SK-N-SH (cell line): ENCODE data around the gene MYO5C. TPM values are rescaled to one million over a fixed set of nuclear protein-coding genes. Genes with fewer than 3 reads are reported as not detected.

Source experiments
- CTCF ChIA-PET: fragments of 300-600, 350-600 bp; formaldehyde crosslinking; extraction: SDS; loops from one replicate; lab custom pipeline; 2021; lab: Yijun Ruan, JAX
- POLR2A ChIA-PET: fragments of 350-600 bp; sonication (Branson Sonifier 250); formaldehyde crosslinking; extraction: SDS; loops from one replicate; lab custom pipeline; 2020; ENCODE audit warnings: antibody characterized with exemption, inconsistent platforms; lab: Yijun Ruan, JAX
- DNase-seq: peaks from one replicate; pipeline ENCODE4 v3.0.0; 2012
- H2AFZ ChIP-seq: fragments of 200-600 bp; sonication (generic); 2 replicates; pipeline ENCODE4 v1.8.1; 2016; ENCODE audit warnings: antibody characterized with exemption, mild to moderate bottlenecking, low read depth
- H3F3A ChIP-seq: fragments of 200-600 bp; sonication (generic); replicated peaks from 2 replicates; pipeline ENCODE3; 2016; ENCODE audit warnings: antibody characterized with exemption, mild to moderate bottlenecking; ENCODE audit not compliant: insufficient read depth
- H3K27ac ChIP-seq, 2 experiments: fragments of 200-500 bp in 1 of 2; fragments of 200-600 bp in 1 of 2; sonication (Bioruptor generic) in 1 of 2; sonication (generic), shearing (Covaris generic) in 1 of 2; 2 replicates each; pipeline versions ENCODE4 v1.5.1 to v1.6.1; 2014 to 2016; ENCODE audit warnings: low read depth in 2 of 2, inconsistent platforms in 1 of 2, low read length in 1 of 2, mild to moderate bottlenecking in 1 of 2, mixed read lengths in 1 of 2
- H3K27me3 ChIP-seq: fragments of 200-600 bp; sonication (generic), shearing (Covaris generic); 2 replicates; pipeline ENCODE4 v1.6.1; 2016; ENCODE audit warnings: mixed run types; ENCODE audit not compliant: insufficient read depth
- H3K36me3 ChIP-seq, 2 experiments: fragments of 200-500 bp in 1 of 2; fragments of 200-600 bp in 1 of 2; sonication (Bioruptor generic) in 1 of 2; sonication (generic) in 1 of 2; replicated peaks in 1 of 2; 2 replicates each; pipeline versions ENCODE3 to v1.5.1; 2014 to 2016; ENCODE audit warnings: low read length in 1 of 2, mild to moderate bottlenecking in 1 of 2; ENCODE audit not compliant: insufficient read depth in 2 of 2, control insufficient read depth in 1 of 2
- H3K4me1 ChIP-seq, 2 experiments: fragments of 200-500 bp in 1 of 2; fragments of 200-600 bp in 1 of 2; sonication (Bioruptor generic) in 1 of 2; sonication (generic), shearing (Covaris generic) in 1 of 2; 2 replicates each; pipeline versions ENCODE4 v1.5.1 to v1.6.1; 2014 to 2016; ENCODE audit warnings: low read depth in 1 of 2, low read length in 1 of 2, mixed run types in 1 of 2; ENCODE audit not compliant: insufficient read depth in 2 of 2, control insufficient read depth in 1 of 2
- H3K4me2 ChIP-seq: fragments of 200-600 bp; sonication (generic), shearing (Covaris generic); 2 replicates; pipeline ENCODE4 v1.6.1; 2017; ENCODE audit warnings: mixed run types
- H3K4me3 ChIP-seq, 2 experiments: fragments of 200-500 bp in 1 of 2; fragments of 200-600 bp in 1 of 2; sonication (Bioruptor generic) in 1 of 2; sonication (generic), shearing (Covaris generic) in 1 of 2; 2 replicates each; pipeline versions ENCODE4 v1.5.1 to v1.8.1; 2014 to 2016; ENCODE audit warnings: low read depth in 2 of 2, inconsistent platforms in 1 of 2, low read length in 1 of 2, mild to moderate bottlenecking in 1 of 2, mixed read lengths in 1 of 2, moderate library complexity in 1 of 2
- H3K79me2 ChIP-seq: fragments of 200-600 bp; sonication (generic); 2 replicates; pipeline ENCODE4 v1.8.1; 2017; ENCODE audit warnings: mild to moderate bottlenecking; ENCODE audit not compliant: insufficient read depth
- H3K9ac ChIP-seq: fragments of 200-600 bp; sonication (generic); 2 replicates; pipeline ENCODE4 v1.6.1; 2017; ENCODE audit warnings: mixed run types
- H3K9me2 ChIP-seq: fragments of 200-600 bp; sonication (generic); 2 replicates; pipeline ENCODE4 v1.6.1; 2017; ENCODE audit warnings: mixed run types
- H3K9me3 ChIP-seq: fragments of 200-600 bp; sonication (generic); 2 replicates; pipeline ENCODE4 v1.6.1; 2017; ENCODE audit warnings: mixed run types, mild to moderate bottlenecking, moderate library complexity
- H4K20me1 ChIP-seq: fragments of 200-600 bp; sonication (generic); 2 replicates; pipeline ENCODE4 v1.6.1; 2017; ENCODE audit warnings: mild to moderate bottlenecking, mixed run types; ENCODE audit not compliant: insufficient read depth
- CHD2 ChIP-seq: fragments of 150-350 bp; IDR thresholded peaks from 2 replicates; pipeline ENCODE4 v1.6.1; 2018; ENCODE audit warnings: low read length; ENCODE audit not compliant: partially characterized antibody
- ELF1 ChIP-seq: IDR thresholded peaks from 2 replicates; pipeline ENCODE4 v1.4.0; 2012
- EZH2phosphoT487 ChIP-seq: fragments of 200-600 bp; sonication (generic); IDR thresholded peaks from 2 replicates; pipeline ENCODE4 v1.6.1; 2017; ENCODE audit warnings: low read depth, mixed run types, mild to moderate bottlenecking, antibody characterized with exemption, moderate library complexity, borderline replicate concordance
- GATA2 ChIP-seq: sonication (generic); formaldehyde crosslinking; IDR thresholded peaks from 2 replicates; pipeline ENCODE4 v1.5.0; 2020; ENCODE audit warnings: mild to moderate bottlenecking, missing genetic modification reagents
- IRF3 ChIP-seq: fragments of 150-350 bp; IDR thresholded peaks from 2 replicates; pipeline ENCODE4 v1.6.1; 2016; ENCODE audit warnings: mild to moderate bottlenecking, low read depth, low read length
- JUND ChIP-seq: IDR thresholded peaks from 2 replicates; pipeline ENCODE4 v1.4.0; 2012
- MEF2A ChIP-seq: IDR thresholded peaks from 2 replicates; pipeline ENCODE4 v1.4.0; 2012; ENCODE audit warnings: low read depth, borderline replicate concordance
- NFIC ChIP-seq: IDR thresholded peaks from 2 replicates; pipeline ENCODE4 v1.4.0; 2012; ENCODE audit warnings: borderline replicate concordance
- PBX3 ChIP-seq: IDR thresholded peaks from 2 replicates; pipeline ENCODE4; 2012
- RAD21 ChIP-seq: IDR thresholded peaks from 2 replicates; pipeline ENCODE4 v1.6.1; 2012; ENCODE audit warnings: mild to moderate bottlenecking, low read length
- RCOR1 ChIP-seq: fragments of 150-350 bp; IDR thresholded peaks from 2 replicates; pipeline ENCODE4 v1.6.1; 2017; ENCODE audit warnings: antibody characterized with exemption, low read length
- RFX5 ChIP-seq: IDR thresholded peaks from 2 replicates; pipeline ENCODE4 v1.6.1; 2012; ENCODE audit warnings: mild to moderate bottlenecking, improper control_type of control experiment, low read length
- SIN3A ChIP-seq: IDR thresholded peaks from 2 replicates; pipeline ENCODE4 v1.6.1; 2012; ENCODE audit warnings: low read depth, mild to moderate bottlenecking, low read length, moderate library complexity, borderline replicate concordance
- SMC3 ChIP-seq: IDR thresholded peaks from 2 replicates; pipeline ENCODE4 v1.6.1; 2012; ENCODE audit warnings: low read depth, low read length, improper control_type of control experiment
- USF1 ChIP-seq: IDR thresholded peaks from 2 replicates; pipeline ENCODE4 v1.4.0; 2012; ENCODE audit warnings: low read depth, borderline replicate concordance
- YY1 ChIP-seq: IDR thresholded peaks from 2 replicates; pipeline ENCODE4 v1.4.0; 2012; ENCODE audit warnings: low read depth, mild to moderate bottlenecking
- ZBTB33 ChIP-seq: IDR thresholded peaks from 2 replicates; pipeline ENCODE4 v1.4.0; 2012; ENCODE audit warnings: low read depth, borderline replicate concordance
- WGBS: methylation state at CpG from one replicate; pipeline ENCODE4 v1.1.6; 2017; ENCODE audit warnings: low lambda C conversion rate; 5-methylcytosine and 5-hydroxymethylcytosine counted together
- polyA plus RNA-seq, 3 experiments: library from polyadenylated mRNA; depleted of rRNA; stranded (reverse); fragments of >200 nt; gene quantifications; 2 replicates each; pipeline ENCODE4 v1.2.3, GENCODE V29; 2012

MYO5C gene
- polyA plus RNA-seq, 1 of the 3 experiments (the other 2 are of a cell fraction): 0.99 TPM

GRCh38 chr15:52326756-52327155 lies 31.2 kb upstream of the MYO5C start (continued):
- TF ChIP-seq ZBTB33 (no peak), NFIC (no peak), YY1 (no peak), SIN3A (no peak)
- TF ChIP-seq, all 33 proteins: peak for 0

- no peaks in the 10 kb centered on the region for H4K20me1 ChIP-seq
- no peaks in the 10 kb centered on the region for H3F3A ChIP-seq
- ChIA-PET POLR2A (no interaction called here), CTCF (interaction anchor here (1.4 kb wide), 1 partner anchor 67 kb away, joined by 3 read pairs; no protein-coding TSS in a partner anchor)
- H3K4me1 ChIP-seq: no peaks in the 10 kb centered on the region
- no peak overlapping the region for H3K9ac ChIP-seq
- H3K27me3 ChIP-seq: no peaks in the 10 kb centered on the region
- no peak for TF ChIP-seq MEF2A
- no peak for TF ChIP-seq RFX5
- TF ChIP-seq CHD2: no peak
- no peak for TF ChIP-seq EZH2phosphoT487
- TF ChIP-seq PBX3: no peak
- no peak for TF ChIP-seq USF1
- TF ChIP-seq ELF1: no peak
- no peak for TF ChIP-seq IRF3
- no peak for TF ChIP-seq SMC3
- TF ChIP-seq JUND: no peak
- TF ChIP-seq GATA2 (CRISPR knock-in tag): no peak
- no peak for TF ChIP-seq YY1
- no peak for TF ChIP-seq RCOR1
- no peak for TF ChIP-seq RAD21
- WGBS: 55% methylated on average over 1 of the region's 1 CpG
- no peak overlapping the region for H2AFZ ChIP-seq
- no peaks in the 10 kb centered on the region for H3K9me3 ChIP-seq
- no peak overlapping the region for H3K4me2 ChIP-seq
- no peak overlapping the region for H3K4me3 ChIP-seq
- peaks cover 20 to 40% of the 10 kb centered on the region in 2 experiments for H3K36me3 ChIP-seq
- H3K79me2 ChIP-seq: no peaks in the 10 kb centered on the region
- no peak for DNase-seq
- H3K9me2 ChIP-seq: no peaks in the 10 kb centered on the region
- H3K27ac ChIP-seq: no peak overlapping the region
These were observed 28.5 kb upstream of the MYO5C start for GRCh38 chr15:52324109-52324508.
